Right lobe of liver (tissue), 4 donors: Measurements from ENCODE around the gene LCE5A.

Source experiments
- POLR2A ChIP-seq: fragments of 450-650 bp; IDR thresholded peaks from one replicate; pipeline ENCODE4 v1.6.1; 2017; ENCODE audit warnings: antibody characterized with exemption, mild to moderate bottlenecking
- TF ChIP-seq, protein P1 (sequence below), 4 donors: fragments of 200-600 bp in 3 of 4; fragments of 450-650 bp in 1 of 4; IDR thresholded peaks; one replicate each; pipeline versions ENCODE4 v1.5.1 to v1.8.0; 2016 to 2022; ENCODE audit warnings: antibody characterized with exemption in 4 of 4, mild to moderate bottlenecking in 2 of 4
- donor health status: DM: no; HTN: no; CAD: no.
- donor health status: DM: no; HTN: no; CAD: no.
- donor health status: DM: no; HTN: yes; CAD: no.

DNA sequence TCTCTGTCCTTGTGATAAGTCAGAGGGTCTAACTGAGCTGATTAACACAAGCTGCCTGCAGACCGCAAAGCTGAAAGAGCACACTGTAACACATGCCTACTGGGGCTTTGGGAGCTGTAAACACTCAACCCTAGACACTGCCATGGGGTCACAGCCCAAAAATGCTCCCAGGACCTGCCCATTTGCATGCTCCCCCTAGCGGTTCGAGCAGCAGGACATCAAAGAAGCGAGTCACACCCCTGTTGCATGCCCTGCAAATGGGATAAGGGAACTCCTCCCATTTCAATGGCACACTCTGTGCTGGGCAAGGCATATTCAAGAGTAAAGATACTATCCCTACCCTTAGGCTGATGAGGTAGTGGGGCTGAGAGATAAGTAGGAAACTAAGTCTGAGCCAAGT lies 33.2 kb downstream of the LCE5A start:
- TF ChIP-seq, protein P1, sequence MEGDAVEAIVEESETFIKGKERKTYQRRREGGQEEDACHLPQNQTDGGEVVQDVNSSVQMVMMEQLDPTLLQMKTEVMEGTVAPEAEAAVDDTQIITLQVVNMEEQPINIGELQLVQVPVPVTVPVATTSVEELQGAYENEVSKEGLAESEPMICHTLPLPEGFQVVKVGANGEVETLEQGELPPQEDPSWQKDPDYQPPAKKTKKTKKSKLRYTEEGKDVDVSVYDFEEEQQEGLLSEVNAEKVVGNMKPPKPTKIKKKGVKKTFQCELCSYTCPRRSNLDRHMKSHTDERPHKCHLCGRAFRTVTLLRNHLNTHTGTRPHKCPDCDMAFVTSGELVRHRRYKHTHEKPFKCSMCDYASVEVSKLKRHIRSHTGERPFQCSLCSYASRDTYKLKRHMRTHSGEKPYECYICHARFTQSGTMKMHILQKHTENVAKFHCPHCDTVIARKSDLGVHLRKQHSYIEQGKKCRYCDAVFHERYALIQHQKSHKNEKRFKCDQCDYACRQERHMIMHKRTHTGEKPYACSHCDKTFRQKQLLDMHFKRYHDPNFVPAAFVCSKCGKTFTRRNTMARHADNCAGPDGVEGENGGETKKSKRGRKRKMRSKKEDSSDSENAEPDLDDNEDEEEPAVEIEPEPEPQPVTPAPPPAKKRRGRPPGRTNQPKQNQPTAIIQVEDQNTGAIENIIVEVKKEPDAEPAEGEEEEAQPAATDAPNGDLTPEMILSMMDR (IDR thresholded peaks at IDR 0.05): peak in 2 of 4 donors; percentile 7 to 20
- TF ChIP-seq POLR2A: no peak
